DND-41 (cell line): ENCODE measurements around the gene CD244.

Experiments used
- ATAC-seq: fragments of 200-7000 bp; cut with Tn5 transposase; 3 replicates; pipeline ENCODE4 v1.9.1; 2021; ENCODE audit warnings: low read depth; ENCODE audit not compliant: insufficient read depth
- DNase-seq: peaks from one replicate; pipeline ENCODE4 v3.0.0-alpha.2; 2020
- H2AFZ ChIP-seq: 2 replicates; pipeline ENCODE4 v1.6.0; 2012; ENCODE audit warnings: low read depth, low read length
- H3K27ac ChIP-seq: 2 replicates; pipeline ENCODE4 v1.5.1; 2012; ENCODE audit warnings: low read length, inconsistent platforms
- H3K27me3 ChIP-seq: fragments of 200-600 bp; sonication (generic); 2 replicates; pipeline ENCODE4 v1.6.0; 2012; ENCODE audit warnings: low read length, mild to moderate bottlenecking, inconsistent platforms; ENCODE audit not compliant: insufficient read depth, poor library complexity
- H3K36me3 ChIP-seq: 2 replicates; pipeline ENCODE4 v1.5.1; 2012; ENCODE audit warnings: low read length, inconsistent platforms; ENCODE audit not compliant: insufficient read depth
- H3K4me1 ChIP-seq: 2 replicates; pipeline ENCODE4 v1.5.1; 2012; ENCODE audit warnings: mild to moderate bottlenecking, low read length; ENCODE audit not compliant: insufficient read depth
- H3K4me2 ChIP-seq: 2 replicates; pipeline ENCODE4 v1.6.0; 2012; ENCODE audit warnings: mild to moderate bottlenecking, moderate library complexity, low read length, inconsistent platforms; ENCODE audit not compliant: insufficient read depth
- H3K4me3 ChIP-seq, 2 experiments: fragments of 200-600 bp in 1 of 2; shearing (Covaris generic) in 1 of 2; 2 replicates each; pipeline ENCODE4 v1.5.1; 2012 to 2016; ENCODE audit warnings: inconsistent platforms in 2 of 2, low read length in 2 of 2, mild to moderate bottlenecking in 2 of 2, low read depth in 1 of 2, moderate library complexity in 1 of 2
- H3K79me2 ChIP-seq: 2 replicates; pipeline ENCODE4 v1.6.0; 2012; ENCODE audit warnings: low read length, inconsistent platforms; ENCODE audit not compliant: insufficient read depth
- H3K9ac ChIP-seq: 2 replicates; pipeline ENCODE4 v1.6.0; 2012; ENCODE audit warnings: low read depth, mild to moderate bottlenecking, inconsistent platforms, low read length, moderate library complexity
- H3K9me3 ChIP-seq: 2 replicates; pipeline ENCODE4 v1.5.1; 2012; ENCODE audit warnings: low read length, moderate library complexity, mild to moderate bottlenecking, inconsistent platforms; ENCODE audit not compliant: insufficient read depth, severe bottlenecking
- H4K20me1 ChIP-seq: 2 replicates; pipeline ENCODE4 v1.6.0; 2012; ENCODE audit warnings: low read length; ENCODE audit not compliant: insufficient read depth
- CTCF ChIP-seq: IDR thresholded peaks from 2 replicates; pipeline ENCODE4 v1.5.1; 2012; ENCODE audit warnings: borderline replicate concordance, low read length, moderate library complexity, mild to moderate bottlenecking; ENCODE audit not compliant: poor library complexity, severe bottlenecking; ENCODE audit errors: extremely low read depth
- EZH2 ChIP-seq: IDR thresholded peaks from 3 replicates; pipeline ENCODE4 v1.6.1; 2012; ENCODE audit warnings: borderline replicate concordance, low read depth, mild to moderate bottlenecking, moderate library complexity, low read length, inconsistent platforms; ENCODE audit not compliant: severe bottlenecking

The CD244 gene

DNA sequence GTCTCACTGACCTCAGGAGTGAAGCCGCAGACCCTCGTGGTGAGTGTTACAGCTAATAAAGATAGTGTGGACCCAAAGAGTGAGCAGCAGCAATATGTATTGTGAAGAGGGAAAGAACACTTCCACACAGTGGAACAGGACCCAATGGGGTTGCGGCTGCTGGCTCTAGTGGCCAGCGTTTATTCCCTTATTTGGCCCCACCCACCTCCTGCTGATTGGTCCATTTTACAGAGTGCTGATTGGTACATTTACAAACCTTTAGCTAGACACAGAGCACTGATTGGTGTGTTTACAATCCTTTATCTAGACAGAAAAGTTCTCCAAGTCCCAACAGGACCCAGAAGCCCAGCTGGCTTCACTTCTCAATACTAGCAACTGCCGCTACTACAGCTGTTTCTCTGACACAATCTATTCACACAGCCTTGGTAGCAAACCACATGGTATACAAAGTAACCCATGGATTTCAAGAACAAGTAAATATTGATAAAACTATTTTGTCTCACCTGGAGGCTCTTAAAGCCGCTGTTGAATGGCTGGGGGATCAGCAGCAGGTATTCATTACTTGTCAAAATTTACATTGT, 47.6 kb upstream of the CD244 start:
- no peaks in the 10 kb centered on the region for H3K36me3 ChIP-seq
- no peak overlapping the region for H3K4me3 ChIP-seq
- H4K20me1 ChIP-seq, result no peaks in the 10 kb centered on the region
- no peaks in the 10 kb centered on the region for H3K27me3 ChIP-seq
- no peak overlapping the region for H2AFZ ChIP-seq
- H3K27ac ChIP-seq, result no peak overlapping the region
- ATAC-seq (no peak), DNase-seq (no peak)
- no peaks in the 10 kb centered on the region for H3K79me2 ChIP-seq
- no peak overlapping the region for H3K4me2 ChIP-seq
- TF ChIP-seq CTCF (no peak), EZH2 (no peak)
- H3K4me1 ChIP-seq, result no peaks in the 10 kb centered on the region
- H3K9me3 ChIP-seq, result no peaks in the 10 kb centered on the region
- H3K9ac ChIP-seq, result no peak overlapping the region

DNA sequence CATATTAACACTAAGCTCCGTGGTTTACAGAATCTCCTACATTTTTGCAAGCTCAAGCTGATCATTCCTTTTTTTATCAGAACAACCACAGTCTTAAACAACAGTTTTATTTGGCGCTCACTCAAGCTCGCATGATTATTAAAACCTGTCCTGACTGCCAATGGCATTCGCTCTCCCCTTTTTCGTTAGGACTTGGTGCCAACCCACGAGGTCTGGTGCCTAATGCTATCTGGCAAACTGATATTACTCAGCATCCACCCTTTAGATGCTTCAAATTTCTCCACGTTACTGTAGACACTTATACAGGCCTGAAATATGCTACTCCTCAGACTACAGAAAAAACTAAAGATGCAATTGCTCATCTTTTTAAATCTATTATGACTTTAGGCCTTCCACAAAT, 45.3 kb upstream of the CD244 start:
- Histone ChIP-seq H3K4me3 (no peak overlapping the region), H3K79me2 (no peaks in the 10 kb centered on the region), H3K36me3 (no peaks in the 10 kb centered on the region), H3K9me3 (no peaks in the 10 kb centered on the region), H3K4me2 (no peak overlapping the region), H4K20me1 (no peaks in the 10 kb centered on the region), H3K27me3 (no peaks in the 10 kb centered on the region), H2AFZ (no peak overlapping the region), H3K9ac (no peak overlapping the region), H3K4me1 (no peaks in the 10 kb centered on the region), H3K27ac (no peak overlapping the region)
- ATAC-seq (no peak), DNase-seq (no peak)
- no peak for TF ChIP-seq EZH2
- TF ChIP-seq CTCF, result no peak

- ATAC-seq, result no peak
- H3K27me3 ChIP-seq, result no peaks in the 10 kb centered on the region
- H3K9ac ChIP-seq, result no peak overlapping the region
- no peaks in the 10 kb centered on the region for H3K4me1 ChIP-seq
- no peaks in the 10 kb centered on the region for H4K20me1 ChIP-seq
- no peak overlapping the region for H3K4me2 ChIP-seq
- H3K4me3 ChIP-seq, result no peak overlapping the region
- no peak overlapping the region for H2AFZ ChIP-seq
- TF ChIP-seq EZH2, result no peak
- no peak for TF ChIP-seq CTCF
- H3K27ac ChIP-seq, result no peak overlapping the region
- H3K9me3 ChIP-seq, result no peaks in the 10 kb centered on the region
- H3K79me2 ChIP-seq, result no peaks in the 10 kb centered on the region
- DNase-seq, result no peak
- H3K36me3 ChIP-seq, result no peaks in the 10 kb centered on the region
Observed at GRCh38 chr1:160905617-160905989, 42.9 kb upstream of the CD244 start.
